IMR-90 (cell line): ENCODE results near the gene NPNT.

Experiments used
- MAFK ChIP-seq: IDR thresholded peaks from 2 replicates; pipeline ENCODE4 v1.6.1; 2012; ENCODE audit warnings: low read depth, low read length, improper control_type of control experiment
- POLR2A ChIP-seq: IDR thresholded peaks from 2 replicates; pipeline ENCODE4 v1.6.1; 2012; ENCODE audit warnings: mild to moderate bottlenecking, low read depth, low read length
- SMC3 ChIP-seq: fragments of 150-350 bp; IDR thresholded peaks from 2 replicates; pipeline ENCODE4 v1.6.1; 2016; ENCODE audit warnings: low read depth, mild to moderate bottlenecking, antibody characterized with exemption, low read length, moderate library complexity
- TF ChIP-seq, protein P1 (sequence below): conservative IDR thresholded peaks from 2 replicates; pipeline ENCODE4 v1.5.1; 2012; ENCODE audit warnings: mild to moderate bottlenecking, low read depth, low read length, improper control_type of control experiment
- TF ChIP-seq, protein P2 (sequence below): fragments of 150-350 bp; IDR thresholded peaks from 2 replicates; pipeline ENCODE4 v1.6.1; 2017; ENCODE audit warnings: mild to moderate bottlenecking, antibody characterized with exemption, low read length, low read depth

DNA sequence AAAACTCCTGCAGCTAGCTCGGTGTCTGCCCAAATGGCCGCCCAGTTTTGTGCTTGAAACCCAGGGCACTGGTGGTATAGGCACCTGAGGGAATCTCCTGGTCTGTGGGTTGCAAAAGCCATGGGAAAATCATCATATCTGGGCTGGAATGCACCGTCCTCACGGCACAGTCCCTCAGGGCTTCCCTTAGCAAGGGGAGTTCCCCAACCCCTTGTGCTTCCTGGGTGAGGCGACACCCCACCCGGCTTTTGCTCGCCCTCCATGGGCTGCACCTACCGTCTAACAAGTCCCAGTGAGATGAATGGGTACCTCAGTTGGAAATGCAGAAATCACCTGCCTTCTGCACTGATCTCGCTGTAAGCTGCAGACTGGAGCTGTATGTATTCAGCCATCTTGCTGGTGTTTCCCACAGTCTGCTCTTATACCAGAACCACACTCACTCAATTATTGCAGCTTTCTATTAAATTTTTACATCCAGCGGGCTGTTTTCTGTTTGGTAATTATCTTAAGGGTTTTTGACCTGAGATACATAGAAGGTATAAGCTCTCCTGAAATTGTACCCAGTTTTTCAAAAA, 36.7 kb upstream of the NPNT start:
- TF ChIP-seq, protein P1, sequence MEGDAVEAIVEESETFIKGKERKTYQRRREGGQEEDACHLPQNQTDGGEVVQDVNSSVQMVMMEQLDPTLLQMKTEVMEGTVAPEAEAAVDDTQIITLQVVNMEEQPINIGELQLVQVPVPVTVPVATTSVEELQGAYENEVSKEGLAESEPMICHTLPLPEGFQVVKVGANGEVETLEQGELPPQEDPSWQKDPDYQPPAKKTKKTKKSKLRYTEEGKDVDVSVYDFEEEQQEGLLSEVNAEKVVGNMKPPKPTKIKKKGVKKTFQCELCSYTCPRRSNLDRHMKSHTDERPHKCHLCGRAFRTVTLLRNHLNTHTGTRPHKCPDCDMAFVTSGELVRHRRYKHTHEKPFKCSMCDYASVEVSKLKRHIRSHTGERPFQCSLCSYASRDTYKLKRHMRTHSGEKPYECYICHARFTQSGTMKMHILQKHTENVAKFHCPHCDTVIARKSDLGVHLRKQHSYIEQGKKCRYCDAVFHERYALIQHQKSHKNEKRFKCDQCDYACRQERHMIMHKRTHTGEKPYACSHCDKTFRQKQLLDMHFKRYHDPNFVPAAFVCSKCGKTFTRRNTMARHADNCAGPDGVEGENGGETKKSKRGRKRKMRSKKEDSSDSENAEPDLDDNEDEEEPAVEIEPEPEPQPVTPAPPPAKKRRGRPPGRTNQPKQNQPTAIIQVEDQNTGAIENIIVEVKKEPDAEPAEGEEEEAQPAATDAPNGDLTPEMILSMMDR: no peak
- no peak for TF ChIP-seq SMC3
- TF ChIP-seq, protein P2, sequence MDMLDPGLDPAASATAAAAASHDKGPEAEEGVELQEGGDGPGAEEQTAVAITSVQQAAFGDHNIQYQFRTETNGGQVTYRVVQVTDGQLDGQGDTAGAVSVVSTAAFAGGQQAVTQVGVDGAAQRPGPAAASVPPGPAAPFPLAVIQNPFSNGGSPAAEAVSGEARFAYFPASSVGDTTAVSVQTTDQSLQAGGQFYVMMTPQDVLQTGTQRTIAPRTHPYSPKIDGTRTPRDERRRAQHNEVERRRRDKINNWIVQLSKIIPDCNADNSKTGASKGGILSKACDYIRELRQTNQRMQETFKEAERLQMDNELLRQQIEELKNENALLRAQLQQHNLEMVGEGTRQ: no peak
- TF ChIP-seq MAFK: no peak
- no peak for TF ChIP-seq POLR2A
